D721Med (cell line): ENCODE data around the gene TDRD7.

Source experiments
- DNase-seq: peaks from one replicate; pipeline ENCODE4 v3.0.0; 2011; ENCODE audit warnings: low spot score; ENCODE audit not compliant: insufficient read length
- FAIRE-seq: peaks from 2 replicates; lab custom pipeline; 2011; peaks lifted over from hg19 to GRCh38; lab: Jason Lieb, UNC
- CTCF ChIP-seq: IDR thresholded peaks from 2 replicates; pipeline ENCODE4 v1.5.1; 2012; ENCODE audit warnings: mild to moderate bottlenecking, control low read depth; ENCODE audit not compliant: insufficient read depth; ENCODE audit errors: missing control alignments

Gene TDRD7

GRCh38 chr9:97387936-97388684 lies 23.8 kb upstream of the TDRD7 start:
- no peak for TF ChIP-seq CTCF
- DNase-seq (no peak), FAIRE-seq (no peak)

DNA sequence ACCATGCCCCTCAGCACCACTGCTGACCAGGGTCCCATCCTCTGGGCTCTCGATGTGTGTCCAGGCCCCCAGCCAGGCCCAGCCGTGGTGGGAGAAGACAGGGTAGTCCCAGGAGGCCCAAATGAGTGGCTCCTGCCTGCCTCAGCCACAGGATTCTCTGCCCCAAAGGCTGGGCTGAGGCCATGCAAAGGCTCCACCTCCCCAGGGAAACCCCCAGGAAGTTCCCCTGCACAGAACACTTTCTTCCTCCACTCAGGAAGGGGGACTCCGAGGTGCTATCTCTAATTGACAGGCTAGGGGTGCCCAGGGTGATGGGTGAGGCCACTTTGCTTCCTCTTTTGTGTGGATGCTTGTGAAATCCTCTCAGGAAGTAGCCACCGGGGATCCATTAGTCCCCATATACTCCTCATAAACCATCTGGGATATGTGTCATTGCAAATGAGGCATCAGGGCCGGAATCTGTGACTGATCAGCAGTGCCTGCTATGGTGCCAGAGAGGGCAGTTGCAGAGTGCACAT lies 23.1 kb upstream of the TDRD7 start:
- TF ChIP-seq CTCF = no peak
- no peak for DNase-seq
- no peak for FAIRE-seq

- FAIRE-seq (no peak), DNase-seq (no peak)
- no peak for TF ChIP-seq CTCF
These were observed 22.6 kb upstream of the TDRD7 start for GRCh38 chr9:97389249-97389648.

DNA sequence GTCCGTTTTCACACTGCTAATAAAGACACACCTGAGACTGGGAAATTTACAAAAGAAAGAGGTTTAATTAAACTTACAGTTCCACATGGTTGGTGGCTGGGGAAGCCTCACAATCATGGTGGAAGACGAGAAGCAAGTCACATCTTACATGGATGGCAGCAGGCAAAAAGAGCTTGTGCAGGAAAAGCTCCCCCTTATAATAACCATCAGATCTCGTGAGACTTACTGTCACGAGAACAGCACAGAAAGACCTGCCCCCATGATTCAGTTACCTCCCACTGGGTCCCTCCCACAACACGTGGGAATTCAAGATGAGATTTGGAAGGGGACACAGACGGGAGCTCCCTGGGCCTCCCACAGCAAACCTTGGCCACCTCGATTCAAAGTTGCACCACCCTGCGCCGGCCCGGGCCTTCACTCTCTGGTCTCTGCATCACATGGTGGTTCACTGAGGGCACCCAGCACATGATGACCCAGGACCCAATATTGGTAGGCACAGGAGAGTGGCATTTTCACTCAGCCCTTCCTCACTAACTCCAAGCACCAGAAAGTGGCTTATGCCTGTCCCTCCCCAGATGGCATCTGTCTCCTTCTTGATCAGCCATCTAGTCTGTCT lies 21.0 kb upstream of the TDRD7 start:
- DNase-seq = no peak
- TF ChIP-seq CTCF = no peak
- no peak for FAIRE-seq

GRCh38 chr9:97394881-97395280 lies 17.0 kb upstream of the TDRD7 start:
- DNase-seq = no peak
- peak; percentile 11 for FAIRE-seq
- no peak for TF ChIP-seq CTCF

- DNase-seq (no peak), FAIRE-seq (no peak)
- TF ChIP-seq CTCF = no peak
These were observed 16.2 kb upstream of the TDRD7 start for GRCh38 chr9:97395745-97396144.

GRCh38 chr9:97396256-97396655 lies 15.6 kb upstream of the TDRD7 start:
- FAIRE-seq = no peak
- TF ChIP-seq CTCF = no peak
- DNase-seq = no peak
